ENCODE data around the gene SNRK.

Gene SNRK

GRCh38 chr3:43286115-43286840, at the start of gene SNRK:
TSS of gene SNRK (plus strand) at chr3:43286540. CDS start at chr3:43303204, 16,664 bp downstream.
- H3K4me3 ChIP-seq (ENCODE audit: low read length): peak within 1 kb of the TSS; percentile 75
- peak; percentile 45 for TF ChIP-seq CTCF (IDR thresholded peaks at IDR 0.05; ENCODE audit: insufficient read depth, low read depth, low read length, missing control alignments)
- peak; percentile 86 for DNase-seq (ENCODE audit: low read depth)

- H3K4me3 ChIP-seq (ENCODE audit: low read length): no peak overlapping the region
- peak; percentile 54 for DNase-seq (ENCODE audit: low read depth)
- no peak for TF ChIP-seq CTCF (IDR thresholded peaks at IDR 0.05; ENCODE audit: insufficient read depth, low read depth, low read length, missing control alignments)
Observed at GRCh38 chr3:43238801-43239200, 47.5 kb upstream of the SNRK start.

- peak; percentile 52 for DNase-seq (ENCODE audit: low read depth)
- no peak overlapping the region for H3K4me3 ChIP-seq (ENCODE audit: low read length)
Observed at GRCh38 chr3:43239755-43240154, 46.6 kb upstream of the SNRK start.

GRCh38 chr3:43243590-43244587, 42.5 kb upstream of the SNRK start:
- TF ChIP-seq CTCF (IDR thresholded peaks at IDR 0.05; ENCODE audit: insufficient read depth, low read depth, low read length, missing control alignments): no peak
- no peak overlapping the region for H3K4me3 ChIP-seq (ENCODE audit: low read length)
- DNase-seq (ENCODE audit: low read depth): no peak

More at GRCh38 chr3:43239755-43240154, 46.6 kb upstream of the SNRK start:
- TF ChIP-seq CTCF (IDR thresholded peaks at IDR 0.05; ENCODE audit: insufficient read depth, low read depth, low read length, missing control alignments): peak; percentile 2

GRCh38 chr3:43244694-43245093, 41.6 kb upstream of the SNRK start:
- no peak for TF ChIP-seq CTCF (IDR thresholded peaks at IDR 0.05; ENCODE audit: insufficient read depth, low read depth, low read length, missing control alignments)
- H3K4me3 ChIP-seq (ENCODE audit: low read length): no peak overlapping the region
- no peak for DNase-seq (ENCODE audit: low read depth)

- no peak for TF ChIP-seq CTCF (IDR thresholded peaks at IDR 0.05; ENCODE audit: insufficient read depth, low read depth, low read length, missing control alignments)
- no peak for DNase-seq (ENCODE audit: low read depth)
- H3K4me3 ChIP-seq (ENCODE audit: low read length): no peak overlapping the region
Observed at GRCh38 chr3:43246976-43247375, 39.4 kb upstream of the SNRK start.
